GM04504 (cell line): ENCODE measurements around the gene TGFB2.

Experiments
- DNase-seq: peaks from one replicate; pipeline ENCODE4 v3.0.0-alpha.2; 2012; ENCODE audit warnings: low read depth

TGFB2 gene

DNA sequence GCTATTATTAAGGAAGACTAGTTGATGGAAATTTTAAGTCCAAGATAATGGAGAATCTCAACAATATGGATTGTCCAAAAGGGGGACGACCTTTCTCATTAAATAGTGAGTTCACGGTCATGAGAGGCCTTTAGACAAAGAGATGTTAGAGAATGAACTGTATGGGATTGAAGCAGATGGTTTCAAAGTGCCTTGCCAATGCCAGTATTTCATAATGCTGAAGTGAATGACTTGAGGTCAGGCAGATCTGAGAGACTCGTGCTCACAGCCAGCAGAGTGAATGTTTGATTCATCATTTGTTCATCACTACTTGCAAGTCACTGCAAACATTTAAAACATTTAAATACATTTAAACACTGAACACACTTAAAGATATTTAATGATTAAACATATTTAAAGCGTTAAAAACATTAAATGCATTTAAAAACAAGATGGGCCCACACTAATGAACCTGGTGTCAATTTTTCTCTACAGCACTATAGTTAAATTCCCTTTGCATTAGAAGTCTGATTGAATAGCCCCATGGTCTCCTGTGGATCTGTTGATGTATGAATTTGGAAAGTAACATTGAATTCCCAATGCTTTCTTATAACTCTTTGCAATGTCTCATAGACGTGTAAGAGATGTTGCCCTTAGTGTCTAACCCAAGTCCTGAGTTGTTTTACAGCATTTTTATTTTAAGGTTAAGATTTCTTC is 80.7 kb downstream of the TGFB2 start:
- DNase-seq = no peak

DNA sequence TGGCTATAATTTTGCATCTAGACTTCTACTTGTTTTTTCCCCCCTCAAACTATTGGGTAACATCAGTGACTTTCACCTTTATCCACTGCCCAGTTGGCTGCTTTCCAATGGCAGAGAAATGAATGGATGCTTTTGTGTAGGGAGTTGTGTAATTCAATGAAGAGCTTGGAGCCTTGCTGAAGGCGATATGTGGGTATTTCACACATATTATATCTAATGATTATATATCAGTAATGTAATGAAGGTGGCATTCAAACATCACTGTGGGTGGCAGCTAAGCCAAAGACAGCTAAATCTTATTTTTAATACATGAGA is 81.2 kb downstream of the TGFB2 start:
- no peak for DNase-seq

DNA sequence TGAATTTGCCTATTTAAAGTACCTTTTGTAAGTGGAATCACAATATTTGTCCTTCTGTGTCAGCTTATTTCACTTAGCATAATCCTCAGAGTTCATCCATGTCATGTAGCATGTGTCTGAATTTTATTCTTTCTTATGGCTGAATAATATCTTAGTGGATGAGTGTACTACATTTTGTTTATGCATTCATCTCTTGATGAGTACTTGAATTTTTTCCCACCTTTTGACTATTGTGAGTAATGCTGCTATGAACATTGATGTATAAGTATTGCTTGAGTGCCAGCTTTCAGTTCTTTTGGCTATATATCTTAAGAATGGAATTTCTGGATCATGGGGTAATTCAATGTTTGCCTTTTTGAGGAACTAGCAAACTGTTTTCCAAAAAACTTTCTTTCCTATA is 84.2 kb downstream of the TGFB2 start:
- no peak for DNase-seq

DNA sequence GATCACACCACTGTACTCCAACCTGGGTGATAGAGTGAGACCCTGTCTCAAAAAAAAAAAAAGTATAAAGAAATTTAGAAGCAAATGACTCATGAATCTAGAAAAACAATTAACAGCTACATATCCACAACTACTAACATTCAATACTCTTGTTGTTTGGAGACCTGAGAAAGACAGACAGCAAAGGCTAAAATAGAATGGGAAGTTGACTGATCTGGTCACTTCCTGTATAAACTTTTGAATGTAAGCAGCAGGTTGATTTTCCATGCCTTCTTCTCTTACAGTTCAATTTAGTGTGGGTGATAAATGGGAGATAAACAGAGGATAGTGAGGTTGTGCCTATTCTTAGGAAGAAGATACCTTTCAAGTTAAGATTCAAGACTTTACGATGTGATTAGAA is 85.2 kb downstream of the TGFB2 start:
- DNase-seq = no peak

DNA sequence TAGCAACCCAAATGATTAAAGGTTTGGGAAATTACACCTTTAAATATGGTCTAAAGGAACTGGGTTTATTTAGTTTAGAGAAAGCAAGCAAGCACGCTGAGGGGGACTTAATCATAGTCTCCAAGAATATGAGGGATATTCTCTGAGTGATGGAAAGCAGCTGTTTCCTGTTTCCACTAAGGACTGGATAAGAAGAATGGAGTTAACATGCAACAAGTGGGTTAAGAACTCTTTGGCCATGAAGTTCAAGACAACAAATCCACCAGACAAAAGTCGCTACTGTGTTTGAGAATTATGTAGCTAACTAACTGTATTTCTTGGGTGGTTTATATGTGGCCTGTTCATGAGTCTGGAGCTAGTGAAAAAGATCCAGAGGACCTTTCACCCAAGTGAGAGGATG is 85.7 kb downstream of the TGFB2 start:
- DNase-seq = no peak

DNA sequence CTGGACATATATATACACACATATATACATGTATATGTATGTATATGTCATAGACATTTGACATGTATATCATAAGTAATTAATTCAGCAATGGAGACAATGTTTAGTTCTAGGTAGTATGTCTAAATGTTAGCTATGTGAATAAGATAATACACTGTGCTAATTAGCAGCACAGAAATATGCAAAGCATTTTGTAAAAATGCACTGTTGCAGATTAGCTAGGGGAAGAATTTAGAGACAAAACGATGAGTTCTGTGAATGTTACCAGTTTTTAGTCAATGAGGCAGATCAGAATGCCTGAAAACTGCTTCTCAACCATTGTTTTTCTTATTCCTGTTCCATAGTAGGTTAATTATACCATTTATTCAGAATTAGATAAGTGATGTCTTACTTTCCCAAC is 86.3 kb downstream of the TGFB2 start:
- no peak for DNase-seq

DNA sequence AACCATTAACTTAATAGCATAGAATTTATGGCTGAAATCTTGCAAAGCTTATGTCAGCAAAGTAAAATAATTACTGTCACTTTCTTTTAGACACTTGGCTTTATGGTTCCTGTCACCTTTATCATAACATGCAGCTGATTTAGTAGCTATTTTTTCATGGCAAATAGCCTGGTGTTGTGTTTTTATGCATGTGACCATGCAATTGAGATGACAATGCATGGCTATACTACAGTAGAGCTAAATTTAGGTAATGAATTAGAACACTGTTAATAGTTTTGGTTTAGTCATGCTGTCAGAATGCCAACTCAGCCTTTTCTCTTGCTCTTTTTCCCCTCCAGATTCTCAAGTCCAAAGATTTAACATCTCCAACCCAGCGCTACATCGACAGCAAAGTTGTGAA is 88.6 kb downstream of the TGFB2 start:
- DNase-seq = no peak

DNA sequence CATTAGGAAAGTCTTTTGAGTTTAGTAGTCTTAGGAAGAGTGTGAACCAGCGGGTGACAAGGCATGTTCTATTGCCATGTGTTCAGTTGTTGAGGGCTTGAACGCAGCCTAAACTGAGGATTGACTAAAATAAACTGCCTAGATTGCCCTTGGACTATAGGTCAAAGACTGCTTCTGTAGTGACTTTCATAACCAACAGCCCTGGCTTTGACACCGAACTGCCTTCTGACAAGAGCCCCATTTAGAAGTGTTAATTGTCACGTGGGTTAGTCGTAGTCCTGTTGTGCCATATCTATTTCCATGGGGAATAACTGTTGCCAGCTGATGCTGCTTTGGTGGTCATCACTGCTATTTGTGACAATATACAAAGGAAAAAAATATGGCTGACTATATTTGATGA is 90.4 kb downstream of the TGFB2 start:
- DNase-seq = no peak

DNA sequence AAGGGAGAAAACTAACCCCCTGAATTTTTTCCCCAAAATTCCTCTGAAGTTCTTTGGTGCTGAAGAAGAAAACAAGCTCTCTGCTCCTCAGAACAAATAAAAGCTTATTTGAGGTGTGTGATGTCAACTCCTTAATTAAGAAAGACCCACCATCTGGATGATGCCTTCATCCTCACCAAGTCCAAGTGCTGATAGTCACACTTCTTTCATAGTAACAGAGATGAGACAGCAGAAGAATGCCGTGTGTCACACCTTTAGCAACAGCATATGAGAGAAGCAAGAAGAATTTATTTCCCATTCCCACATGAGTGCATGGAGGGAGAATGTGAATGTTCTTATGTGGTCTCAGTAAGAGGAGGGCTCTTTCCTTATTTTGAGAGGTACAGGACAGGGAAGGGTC is 91.2 kb downstream of the TGFB2 start:
- no peak for DNase-seq

DNA sequence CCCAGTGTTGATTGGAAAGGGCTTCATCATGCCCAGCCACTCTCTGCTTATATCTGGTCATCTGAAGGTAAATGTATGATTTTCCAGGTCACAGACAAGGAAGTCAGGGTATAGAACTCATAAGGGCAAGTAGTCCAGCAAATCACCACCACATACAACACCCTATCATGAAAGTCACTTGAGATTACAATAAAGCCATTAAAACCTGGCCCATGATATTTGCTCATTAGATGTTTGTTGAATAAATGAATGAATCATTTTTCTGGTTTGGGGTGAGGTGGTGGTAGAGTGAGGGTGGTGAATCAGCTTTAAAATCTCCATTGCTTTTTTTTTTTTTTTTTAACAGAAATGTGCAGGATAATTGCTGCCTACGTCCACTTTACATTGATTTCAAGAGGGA is 91.9 kb downstream of the TGFB2 start:
- no peak for DNase-seq

DNA sequence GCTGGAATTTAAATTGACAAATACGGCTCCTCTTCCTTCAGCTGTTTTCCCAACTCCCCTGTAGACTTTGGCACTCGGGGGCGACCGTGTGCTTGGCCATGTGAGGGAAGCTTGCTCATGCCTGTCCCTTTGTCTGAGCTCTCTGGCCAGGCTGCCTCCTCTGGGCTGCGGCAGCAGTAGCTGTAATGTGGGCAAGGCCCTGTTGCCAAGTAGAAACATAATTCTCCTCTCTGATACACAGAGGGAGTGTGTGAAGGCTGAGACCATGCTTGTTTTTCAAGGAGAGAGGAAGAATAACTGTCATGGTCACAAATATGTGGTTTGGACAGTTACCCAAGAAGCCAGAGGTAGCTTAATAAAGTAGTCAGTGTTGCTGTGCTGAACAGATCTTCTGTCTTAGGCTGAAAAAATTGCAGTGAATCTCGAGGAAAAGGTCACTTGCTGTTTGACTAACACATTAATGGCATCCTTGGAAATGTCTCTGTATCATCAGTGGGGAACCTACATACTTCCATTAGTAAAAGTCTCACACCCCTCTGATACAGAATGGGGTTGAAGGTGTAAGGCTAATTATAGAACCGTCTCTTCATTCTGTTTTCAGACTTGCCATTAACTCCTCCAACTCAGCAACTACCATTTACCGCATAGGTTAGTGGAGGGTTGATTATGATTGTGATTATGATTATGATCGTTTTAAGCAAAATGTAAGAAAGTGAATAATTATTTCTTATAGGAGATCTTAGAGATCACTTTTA is 94.6 kb downstream of the TGFB2 start:
- no peak for DNase-seq

DNA sequence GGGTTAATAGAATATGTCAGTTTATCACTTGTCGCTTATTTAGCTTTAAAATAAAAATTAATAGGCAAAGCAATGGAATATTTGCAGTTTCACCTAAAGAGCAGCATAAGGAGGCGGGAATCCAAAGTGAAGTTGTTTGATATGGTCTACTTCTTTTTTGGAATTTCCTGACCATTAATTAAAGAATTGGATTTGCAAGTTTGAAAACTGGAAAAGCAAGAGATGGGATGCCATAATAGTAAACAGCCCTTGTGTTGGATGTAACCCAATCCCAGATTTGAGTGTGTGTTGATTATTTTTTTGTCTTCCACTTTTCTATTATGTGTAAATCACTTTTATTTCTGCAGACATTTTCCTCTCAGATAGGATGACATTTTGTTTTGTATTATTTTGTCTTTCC is 98.1 kb downstream of the TGFB2 start:
- no peak for DNase-seq

DNA sequence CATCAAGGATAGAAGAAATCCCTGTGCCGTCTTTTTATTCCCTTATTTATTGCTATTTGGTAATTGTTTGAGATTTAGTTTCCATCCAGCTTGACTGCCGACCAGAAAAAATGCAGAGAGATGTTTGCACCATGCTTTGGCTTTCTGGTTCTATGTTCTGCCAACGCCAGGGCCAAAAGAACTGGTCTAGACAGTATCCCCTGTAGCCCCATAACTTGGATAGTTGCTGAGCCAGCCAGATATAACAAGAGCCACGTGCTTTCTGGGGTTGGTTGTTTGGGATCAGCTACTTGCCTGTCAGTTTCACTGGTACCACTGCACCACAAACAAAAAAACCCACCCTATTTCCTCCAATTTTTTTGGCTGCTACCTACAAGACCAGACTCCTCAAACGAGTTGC is 99.0 kb downstream of the TGFB2 start:
- DNase-seq = no peak

DNA sequence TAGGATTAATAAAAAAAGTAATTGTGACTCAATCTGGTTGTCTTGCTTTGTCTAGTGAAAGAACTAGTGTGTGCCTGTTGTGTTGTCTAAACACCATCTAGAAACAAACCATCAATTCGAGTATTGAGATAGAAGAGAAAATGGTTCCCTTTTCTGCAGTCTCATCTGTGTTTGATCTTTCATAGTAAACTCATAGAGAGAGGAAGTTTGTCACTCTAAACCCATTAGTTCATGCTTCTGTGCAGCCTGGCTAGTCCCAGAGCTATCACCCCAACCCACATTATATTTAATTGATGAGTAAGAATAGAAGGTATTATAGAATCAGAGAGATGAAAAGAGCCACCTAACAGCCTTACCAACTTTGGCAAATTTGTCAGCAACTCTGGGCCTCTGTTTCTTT is 99.5 kb downstream of the TGFB2 start:
- no peak for DNase-seq

DNA sequence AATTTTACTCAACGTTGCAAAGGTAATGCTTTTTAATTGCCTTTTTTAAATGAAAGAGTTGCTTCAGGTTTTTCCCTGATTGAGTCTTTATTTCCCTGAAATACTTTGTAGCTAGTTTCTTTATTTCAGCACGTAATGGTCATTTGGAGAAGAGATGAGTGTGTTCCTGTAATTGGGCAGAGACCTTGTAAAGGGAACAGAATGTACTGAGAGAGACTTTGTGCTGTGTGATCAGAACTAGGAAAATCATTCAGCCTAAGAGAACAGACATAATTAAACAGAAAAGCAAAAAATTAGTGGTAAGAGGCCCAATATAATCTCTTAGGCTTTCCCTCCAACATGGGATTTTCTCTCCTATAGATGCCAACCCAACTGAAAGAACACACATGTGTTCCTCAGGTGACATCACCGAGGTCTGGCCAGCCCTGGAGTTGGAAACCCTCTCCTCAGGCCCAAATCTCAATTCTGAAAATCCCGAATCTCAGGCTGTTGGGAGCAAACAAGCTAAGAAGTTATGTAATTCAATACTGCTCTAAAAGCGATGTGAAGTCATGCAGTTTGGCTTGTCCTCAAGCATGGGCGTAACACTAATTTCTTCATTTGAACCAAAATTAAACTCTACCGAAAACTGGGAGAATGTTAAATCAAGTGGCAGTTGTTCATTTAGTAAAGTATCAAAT is 102.0 kb downstream of the TGFB2 start:
- no peak for DNase-seq

DNA sequence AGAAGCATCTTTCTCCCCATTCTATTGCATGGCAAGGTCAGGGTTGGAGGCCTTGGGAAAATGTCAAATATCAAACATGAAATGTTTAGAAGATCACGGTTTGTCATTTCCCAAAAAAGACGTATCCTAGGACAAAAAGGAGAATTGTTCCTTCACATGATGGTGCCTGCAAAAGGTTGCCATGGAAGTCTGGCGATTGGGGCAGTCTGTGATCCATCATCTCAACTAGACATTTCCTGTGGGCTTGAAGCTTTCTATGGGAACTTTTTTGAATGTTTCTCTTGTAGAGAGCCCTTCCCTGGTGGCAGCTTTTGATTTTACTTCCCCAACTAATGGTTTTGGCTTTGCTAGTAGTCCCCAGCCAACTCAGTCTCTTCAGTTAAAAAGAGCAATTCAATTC is 106.3 kb downstream of the TGFB2 start:
- DNase-seq = no peak

DNA sequence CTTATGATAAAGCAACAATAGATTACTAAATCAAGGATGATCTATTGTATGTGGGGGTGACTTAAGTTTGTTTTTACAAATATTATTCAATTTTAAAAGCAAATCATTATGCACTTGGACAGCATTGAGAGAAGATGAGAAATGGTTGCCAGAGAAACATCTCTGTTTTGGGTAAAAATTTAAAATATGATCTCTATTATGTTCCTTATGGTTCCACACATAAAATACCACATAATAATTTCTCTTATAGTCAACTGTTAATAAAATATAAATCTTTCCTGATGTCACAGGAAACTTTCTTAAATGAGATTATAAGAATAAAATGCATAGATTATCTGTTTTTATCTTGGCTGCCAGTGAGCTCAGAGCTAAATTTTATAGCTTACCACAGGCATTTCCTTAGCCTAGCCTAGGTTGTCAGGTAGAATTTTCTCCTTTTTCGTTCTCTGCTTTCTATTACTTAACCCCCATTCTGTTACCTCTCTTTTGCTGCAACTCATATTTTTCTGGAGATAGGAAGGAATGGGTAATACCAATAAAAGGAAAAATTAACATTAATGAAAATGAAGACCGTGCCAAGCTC is 109.7 kb downstream of the TGFB2 start:
- no peak for DNase-seq

DNA sequence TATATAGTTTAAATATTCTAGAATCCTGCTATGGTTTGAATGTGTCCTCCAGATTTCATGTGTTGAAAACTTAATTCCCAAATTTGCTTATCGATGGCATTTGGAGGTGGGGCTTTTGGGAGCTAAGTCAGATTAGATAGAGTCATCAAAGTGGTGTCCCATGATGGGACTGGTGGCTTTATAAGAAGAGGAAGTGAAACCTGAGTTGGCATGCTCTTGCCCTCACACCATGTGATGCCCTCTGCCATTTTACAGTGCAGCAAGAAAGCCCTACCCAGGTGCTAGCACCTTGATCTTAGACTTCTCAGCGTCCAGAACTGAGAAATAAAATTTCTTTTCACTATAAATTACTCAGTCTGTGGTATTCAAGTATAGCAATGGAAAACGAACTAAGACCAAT is 111.3 kb downstream of the TGFB2 start:
- DNase-seq = no peak

DNA sequence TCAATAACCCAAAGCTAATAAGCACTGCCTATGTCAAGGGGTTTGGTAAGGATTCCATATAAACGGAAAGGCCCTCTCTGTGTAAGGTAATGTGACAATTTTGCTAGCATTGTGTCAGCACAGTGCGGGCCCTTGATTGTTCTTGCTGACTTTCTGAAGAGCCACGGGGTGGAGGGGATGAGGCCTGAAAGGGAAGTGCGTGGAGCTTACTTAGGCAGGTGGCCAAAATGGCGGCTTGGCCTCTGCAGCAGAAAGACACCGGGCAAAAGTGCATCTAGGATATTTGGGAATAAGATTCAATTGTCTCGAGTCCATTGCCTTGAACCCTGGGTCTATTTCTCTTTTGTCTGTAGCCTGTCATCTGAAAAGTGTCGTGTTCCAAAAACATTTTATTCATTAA is 114.3 kb downstream of the TGFB2 start:
- DNase-seq = no peak

DNA sequence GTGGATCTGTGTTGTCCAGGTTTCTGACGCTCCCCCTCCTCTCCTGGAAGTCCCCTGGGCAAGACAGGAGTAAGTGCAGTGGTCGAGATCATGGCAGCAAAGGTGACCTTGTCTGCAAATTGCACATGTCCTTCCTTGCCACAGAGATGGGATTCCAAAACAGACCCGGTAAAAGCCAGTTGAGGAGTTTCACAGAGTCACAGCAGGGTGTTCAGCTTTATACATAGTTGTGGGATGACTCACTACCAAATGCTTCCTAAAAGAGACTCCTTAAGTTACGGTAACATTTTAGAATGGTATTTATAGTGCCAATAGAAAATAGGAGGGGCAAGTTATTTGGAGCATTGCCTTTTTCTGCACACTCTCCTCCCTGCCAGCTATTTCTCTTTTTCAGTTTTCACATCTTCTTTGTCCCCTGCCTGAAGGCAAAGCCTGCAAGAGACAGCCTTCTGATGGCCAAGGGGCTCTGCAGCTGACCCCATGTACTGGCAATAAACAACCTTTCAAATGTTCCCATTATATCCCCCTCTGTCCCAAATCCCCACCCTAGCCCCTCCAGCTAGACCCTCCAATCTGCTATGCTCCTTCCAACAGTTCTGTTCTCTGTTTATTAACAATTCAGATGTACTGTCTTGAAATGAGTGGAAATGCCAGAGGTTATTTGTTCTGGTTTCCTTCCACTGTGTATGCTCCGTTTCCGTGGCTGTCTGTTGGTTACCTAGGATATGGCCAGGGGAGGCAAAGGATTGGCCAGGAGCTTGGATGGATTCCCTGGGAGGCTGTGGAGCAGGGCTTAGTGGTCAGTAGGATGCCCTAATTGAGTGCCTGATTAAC is 115.0 kb downstream of the TGFB2 start:
- DNase-seq = peak; percentile 71

DNA sequence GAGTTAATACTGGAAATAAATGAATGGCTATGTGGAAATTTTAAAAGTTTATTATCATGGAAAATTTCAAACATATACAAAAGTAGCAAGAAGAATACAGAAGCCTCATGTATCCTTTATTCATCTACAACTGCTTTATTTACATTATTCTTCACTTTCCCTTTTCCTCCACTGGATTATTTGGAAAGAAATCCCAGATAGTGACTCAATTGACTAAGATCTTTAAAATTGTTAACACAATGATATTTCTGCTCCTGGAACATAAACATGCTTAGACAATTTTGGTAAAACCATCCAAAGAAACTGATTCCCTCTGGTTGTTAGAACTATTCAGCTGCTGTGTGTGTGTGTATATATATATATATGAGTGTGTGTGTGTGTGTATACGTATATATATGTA is 116.2 kb downstream of the TGFB2 start:
- no peak for DNase-seq

DNA sequence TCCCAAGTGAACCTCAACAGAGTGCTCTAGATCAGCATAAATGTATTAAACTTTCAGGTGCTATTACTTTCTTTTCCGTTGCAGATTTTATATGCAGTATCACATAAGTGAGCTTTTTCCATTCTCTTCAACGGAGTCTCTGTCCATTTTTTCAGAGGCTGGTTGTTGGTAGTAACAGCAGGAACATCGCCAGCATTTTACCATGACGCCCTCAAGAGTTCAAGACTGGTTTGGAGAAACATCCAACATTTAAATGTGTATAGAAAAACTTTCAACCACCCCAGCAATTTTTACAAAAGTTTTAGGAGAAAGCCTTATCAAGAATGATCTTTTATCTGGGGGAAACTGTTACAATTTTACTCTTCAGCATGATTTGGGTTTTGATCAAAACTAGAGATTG is 117.0 kb downstream of the TGFB2 start:
- no peak for DNase-seq
